GM18867 (cell line): ENCODE measurements around the gene KLHL29.

Experiments
- ATAC-seq: cut with Tn5 transposase; IDR thresholded peaks from one replicate; pipeline ENCODE4 v1.9.1; 2021; ENCODE audit warnings: mild to moderate bottlenecking, moderate library complexity; ENCODE audit not compliant: unreplicated experiment

The KLHL29 gene

GRCh38 chr2:23640711-23641110, 255.7 kb downstream of the KLHL29 start:
- ATAC-seq, result no peak

- ATAC-seq, result no peak
Observed at GRCh38 chr2:23642516-23642915, 257.5 kb downstream of the KLHL29 start.

- ATAC-seq, result no peak
Observed at GRCh38 chr2:23645230-23645808, 260.3 kb downstream of the KLHL29 start.

GRCh38 chr2:23647563-23647962, 262.6 kb downstream of the KLHL29 start:
- ATAC-seq, result no peak

GRCh38 chr2:23649303-23649702, 264.3 kb downstream of the KLHL29 start:
- ATAC-seq, result no peak

- ATAC-seq, result no peak
Observed at GRCh38 chr2:23649819-23650218, 264.8 kb downstream of the KLHL29 start.

GRCh38 chr2:23651187-23652080, 266.5 kb downstream of the KLHL29 start:
- no peak for ATAC-seq

- ATAC-seq, result no peak
Observed at GRCh38 chr2:23653326-23653725, 268.3 kb downstream of the KLHL29 start.

GRCh38 chr2:23654756-23655155, 269.8 kb downstream of the KLHL29 start:
- no peak for ATAC-seq

GRCh38 chr2:23655934-23656596, 271.1 kb downstream of the KLHL29 start:
- no peak for ATAC-seq

- no peak for ATAC-seq
Observed at GRCh38 chr2:23656597-23656973, 271.6 kb downstream of the KLHL29 start.

- no peak for ATAC-seq
Observed at GRCh38 chr2:23657371-23657770, 272.4 kb downstream of the KLHL29 start.

- no peak for ATAC-seq
Observed at GRCh38 chr2:23657934-23658333, 273.0 kb downstream of the KLHL29 start.

- no peak for ATAC-seq
Observed at GRCh38 chr2:23658466-23658942, 273.5 kb downstream of the KLHL29 start.

- ATAC-seq, result no peak
Observed at GRCh38 chr2:23659328-23659727, 274.3 kb downstream of the KLHL29 start.

- no peak for ATAC-seq
Observed at GRCh38 chr2:23659773-23660172, 274.8 kb downstream of the KLHL29 start.

GRCh38 chr2:23660237-23660636, 275.3 kb downstream of the KLHL29 start:
- no peak for ATAC-seq

GRCh38 chr2:23661276-23662050, 276.5 kb downstream of the KLHL29 start:
- ATAC-seq, result no peak

GRCh38 chr2:23662466-23662865, 277.5 kb downstream of the KLHL29 start:
- no peak for ATAC-seq

- no peak for ATAC-seq
Observed at GRCh38 chr2:23662941-23663920, 278.3 kb downstream of the KLHL29 start.
